SH-SY5Y (cell line): ENCODE measurements around the gene GBGT1.

Experiments used
- GATA2 ChIP-seq: IDR thresholded peaks from 2 replicates; pipeline ENCODE4 v1.6.1; 2011; ENCODE audit warnings: mild to moderate bottlenecking, low read depth, low read length
- GATA3 ChIP-seq: IDR thresholded peaks from 2 replicates; pipeline ENCODE4 v1.6.1; 2011; ENCODE audit warnings: low read depth, mild to moderate bottlenecking, low read length, moderate library complexity

Gene GBGT1

GRCh38 chr9:133201424-133202144, 37.9 kb upstream of the GBGT1 start:
- TF ChIP-seq GATA3 = no peak
- TF ChIP-seq GATA2 = no peak

GRCh38 chr9:133200631-133201030, 36.9 kb upstream of the GBGT1 start:
- no peak for TF ChIP-seq GATA2
- TF ChIP-seq GATA3 = no peak

DNA sequence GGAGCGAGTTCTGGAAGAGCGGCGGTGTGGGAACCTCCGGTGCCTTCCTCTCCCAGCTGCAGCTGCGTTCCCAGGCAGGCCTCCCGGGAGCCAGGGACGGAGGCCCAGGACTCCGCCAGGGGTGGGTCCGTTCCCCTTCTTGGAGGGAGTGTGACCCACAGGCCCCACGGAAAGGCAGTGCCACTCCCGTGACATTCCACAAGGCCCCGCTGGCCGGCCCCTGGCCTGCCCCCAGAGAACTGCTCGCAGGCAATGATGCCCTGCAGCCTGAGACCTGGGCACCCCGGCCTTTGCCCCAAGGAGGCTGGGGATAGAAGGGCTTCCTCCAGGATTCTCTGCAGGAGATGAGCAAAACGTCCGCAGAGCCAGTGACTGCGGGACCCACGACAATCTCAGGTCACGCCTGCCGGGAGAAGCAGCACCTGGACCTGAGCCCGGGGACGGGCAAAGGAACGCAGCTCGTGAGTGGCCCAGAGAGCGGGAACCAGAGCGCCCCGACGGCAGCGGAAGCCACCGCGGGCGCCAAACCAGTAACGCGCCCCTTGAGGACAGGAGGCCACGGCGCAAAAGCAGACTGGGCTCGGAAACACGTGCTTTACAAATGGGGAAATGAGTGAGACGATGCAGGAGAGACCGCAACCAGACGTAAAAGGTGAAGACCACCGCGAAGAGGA, 36.1 kb upstream of the GBGT1 start:
- no peak for TF ChIP-seq GATA2
- TF ChIP-seq GATA3 = no peak

DNA sequence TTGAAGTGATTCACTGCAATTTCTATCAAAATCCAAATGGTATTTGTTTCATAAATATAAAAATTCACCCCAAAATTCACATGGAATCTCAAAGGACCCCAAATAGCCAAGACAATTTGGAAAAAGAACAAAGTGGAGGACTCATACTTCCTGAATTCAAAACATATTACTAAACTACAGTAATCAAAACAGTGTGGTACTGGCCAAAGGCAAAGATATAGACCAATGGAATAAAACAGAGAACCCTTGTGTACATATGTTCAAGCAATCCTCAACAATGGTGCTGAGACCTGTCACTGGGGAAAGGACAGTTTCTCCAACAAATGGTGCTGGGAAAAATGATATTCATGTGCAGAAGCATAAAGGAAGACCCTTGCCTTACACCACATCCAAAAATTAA, 31.3 kb upstream of the GBGT1 start:
- no peak for TF ChIP-seq GATA2
- no peak for TF ChIP-seq GATA3

- no peak for TF ChIP-seq GATA2
- no peak for TF ChIP-seq GATA3
Measured at GRCh38 chr9:133194597-133194996, 30.9 kb upstream of the GBGT1 start.

- TF ChIP-seq GATA3 = no peak
Measured at GRCh38 chr9:133191989-133192388, 28.3 kb upstream of the GBGT1 start.

DNA sequence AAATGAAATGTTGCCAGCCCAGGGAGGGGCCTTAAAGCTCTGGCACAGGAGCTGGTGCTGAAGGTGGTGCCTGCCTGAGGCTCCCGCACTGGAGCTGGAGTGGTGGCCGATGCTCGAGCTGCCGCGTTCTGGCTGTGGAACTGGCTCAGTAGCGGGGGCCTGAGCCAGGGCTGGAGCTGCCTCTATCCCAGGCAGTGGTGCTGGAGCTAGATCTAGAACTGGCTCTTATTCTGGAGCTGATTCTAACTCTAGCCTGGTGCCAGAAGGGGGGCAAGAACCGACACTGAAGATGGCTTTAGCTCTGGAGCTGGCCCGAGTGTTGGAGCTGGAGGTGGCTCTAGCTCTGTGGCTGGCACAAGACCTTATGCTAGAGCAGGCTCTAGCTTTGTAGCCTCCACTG, 26.1 kb upstream of the GBGT1 start:
- no peak for TF ChIP-seq GATA2
- TF ChIP-seq GATA3 = no peak

GRCh38 chr9:133188843-133189180, 25.1 kb upstream of the GBGT1 start:
- no peak for TF ChIP-seq GATA3
- no peak for TF ChIP-seq GATA2

DNA sequence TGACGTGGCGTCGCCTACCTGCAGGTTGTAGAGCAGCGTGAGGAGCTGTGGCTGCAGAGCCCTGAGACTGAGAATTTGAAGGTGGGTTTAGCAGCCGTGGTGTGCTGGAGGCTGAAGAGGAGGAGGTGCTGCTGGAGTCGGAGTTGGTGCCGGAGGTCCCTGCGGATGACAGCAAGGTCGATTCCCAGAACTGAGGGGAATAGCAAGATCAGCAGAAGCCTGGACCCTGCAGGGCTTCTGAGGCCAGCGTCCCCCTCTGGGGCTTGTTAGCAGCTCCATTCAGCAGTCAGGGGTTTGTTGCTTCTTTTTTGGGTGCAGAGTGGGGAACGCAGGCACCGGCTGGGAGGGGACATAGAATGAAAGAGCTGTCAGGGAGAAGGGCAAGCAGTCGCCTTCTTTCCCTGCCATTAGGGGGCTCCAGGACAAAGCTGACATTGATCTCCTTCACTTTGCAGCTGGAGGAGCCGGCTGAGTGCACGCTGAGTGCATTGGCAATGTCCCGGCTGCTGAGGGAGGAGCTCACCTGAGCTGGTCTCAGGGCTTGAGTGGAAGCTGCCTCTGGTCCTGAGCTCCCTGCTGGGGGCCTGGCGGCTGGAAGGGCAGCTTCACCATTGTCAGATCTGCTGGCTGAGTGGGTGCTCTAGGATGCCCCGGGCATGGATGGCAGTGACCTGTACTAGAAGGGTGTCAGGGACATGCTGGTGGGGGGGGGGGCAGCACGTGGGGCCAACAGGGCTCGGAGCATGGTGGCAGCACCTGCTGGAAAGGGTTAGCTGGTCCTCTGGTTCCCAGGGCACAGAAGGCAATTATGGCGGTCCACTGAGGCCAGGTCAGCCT, 24.5 kb upstream of the GBGT1 start:
- TF ChIP-seq GATA3 = no peak
- TF ChIP-seq GATA2 = no peak

- no peak for TF ChIP-seq GATA2
- no peak for TF ChIP-seq GATA3
Measured at GRCh38 chr9:133187561-133188005, 23.9 kb upstream of the GBGT1 start.

DNA sequence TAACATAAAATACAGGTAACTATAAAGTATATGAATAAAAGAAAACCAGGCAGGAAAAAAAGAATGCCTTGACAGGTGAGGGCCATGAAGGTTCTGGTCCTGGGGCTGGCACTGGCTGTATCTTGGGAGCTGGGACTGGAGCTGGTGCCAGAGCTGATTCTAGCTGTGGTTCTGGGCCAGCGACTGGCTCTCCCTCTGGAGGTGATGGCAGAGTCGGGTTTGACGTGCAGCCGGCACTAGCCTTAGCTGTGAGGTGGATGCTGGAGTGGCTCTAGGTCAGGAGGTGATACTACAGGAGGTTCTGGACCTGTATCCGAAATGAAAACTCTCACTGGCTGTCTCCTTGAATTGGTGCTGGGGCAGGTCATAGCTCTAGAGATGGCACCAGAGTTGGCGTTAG, 23.0 kb upstream of the GBGT1 start:
- TF ChIP-seq GATA3 (no peak), GATA2 (no peak)

DNA sequence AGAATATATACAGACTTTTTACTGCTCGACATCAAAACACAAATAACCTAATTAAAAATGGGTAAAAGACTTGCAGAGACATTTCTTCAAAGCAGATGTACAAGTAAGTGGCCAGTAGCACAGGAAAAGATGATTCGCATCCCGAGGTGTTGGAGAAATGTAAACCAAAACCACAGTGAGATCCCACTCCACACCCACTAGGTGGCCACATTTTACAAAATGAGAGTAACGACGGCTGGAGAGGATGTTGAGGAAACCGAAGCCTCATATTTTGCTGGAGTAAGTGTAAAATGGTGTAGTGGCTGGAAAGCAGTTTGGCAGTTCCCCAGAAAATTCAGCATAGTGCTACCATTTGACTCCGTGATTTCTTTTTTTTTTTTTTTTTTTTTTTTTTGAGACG, 21.3 kb upstream of the GBGT1 start:
- TF ChIP-seq GATA2 (no peak), GATA3 (no peak)

DNA sequence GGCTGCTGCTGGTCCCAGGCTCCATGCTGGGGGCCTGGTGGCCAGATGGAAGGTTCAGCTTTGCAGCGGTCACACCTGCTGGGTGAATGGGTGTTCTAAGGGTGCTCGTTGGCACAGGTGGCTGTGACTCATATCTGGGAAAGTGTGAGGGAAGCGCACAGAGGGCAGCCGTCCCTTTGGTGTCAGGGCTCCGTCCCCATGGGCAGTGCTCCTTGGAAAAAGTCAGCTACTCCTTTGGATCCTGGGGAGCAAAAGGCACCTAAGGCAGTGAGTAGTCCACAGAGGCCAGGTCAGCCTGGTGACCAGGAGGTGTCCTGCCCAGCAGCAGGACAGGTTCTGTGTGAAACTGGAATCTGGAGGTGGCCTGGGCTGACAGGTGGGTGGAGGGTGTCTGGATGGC, 18.4 kb upstream of the GBGT1 start:
- TF ChIP-seq GATA2 (no peak), GATA3 (no peak)

GRCh38 chr9:133181561-133181960, 17.8 kb upstream of the GBGT1 start:
- TF ChIP-seq GATA3 = no peak
- TF ChIP-seq GATA2 = no peak

DNA sequence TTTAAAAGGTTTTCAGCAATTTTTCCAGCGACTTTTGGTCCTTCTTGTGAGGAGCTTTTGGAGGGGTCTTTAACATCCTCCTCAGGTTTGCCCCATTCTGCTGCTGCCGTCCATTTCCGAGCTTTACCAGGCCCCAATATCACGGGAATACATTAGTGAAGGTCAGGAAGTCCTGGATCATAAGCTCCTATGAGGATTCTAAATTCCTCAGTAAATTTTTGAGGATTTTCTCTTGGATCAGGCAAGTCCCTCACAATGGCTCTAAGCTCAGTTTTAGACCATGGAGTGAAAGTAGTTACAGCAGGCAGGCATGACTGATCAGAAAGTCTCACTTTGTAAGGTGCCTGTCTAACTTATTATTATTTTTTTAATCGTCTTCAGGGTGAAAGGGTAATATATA, 17.2 kb upstream of the GBGT1 start:
- TF ChIP-seq GATA2 = no peak
- TF ChIP-seq GATA3 = no peak

- TF ChIP-seq GATA3 (no peak), GATA2 (no peak)
Measured at GRCh38 chr9:133173056-133173455, 9.3 kb upstream of the GBGT1 start.
